ENCODE measurements around the gene AOX1.
"Not testable (repeated sequence)": the region's sequence is repeated elsewhere in the genome, so short reads cannot be mapped to it uniquely, and the experiment has no call there.

AOX1 gene

DNA sequence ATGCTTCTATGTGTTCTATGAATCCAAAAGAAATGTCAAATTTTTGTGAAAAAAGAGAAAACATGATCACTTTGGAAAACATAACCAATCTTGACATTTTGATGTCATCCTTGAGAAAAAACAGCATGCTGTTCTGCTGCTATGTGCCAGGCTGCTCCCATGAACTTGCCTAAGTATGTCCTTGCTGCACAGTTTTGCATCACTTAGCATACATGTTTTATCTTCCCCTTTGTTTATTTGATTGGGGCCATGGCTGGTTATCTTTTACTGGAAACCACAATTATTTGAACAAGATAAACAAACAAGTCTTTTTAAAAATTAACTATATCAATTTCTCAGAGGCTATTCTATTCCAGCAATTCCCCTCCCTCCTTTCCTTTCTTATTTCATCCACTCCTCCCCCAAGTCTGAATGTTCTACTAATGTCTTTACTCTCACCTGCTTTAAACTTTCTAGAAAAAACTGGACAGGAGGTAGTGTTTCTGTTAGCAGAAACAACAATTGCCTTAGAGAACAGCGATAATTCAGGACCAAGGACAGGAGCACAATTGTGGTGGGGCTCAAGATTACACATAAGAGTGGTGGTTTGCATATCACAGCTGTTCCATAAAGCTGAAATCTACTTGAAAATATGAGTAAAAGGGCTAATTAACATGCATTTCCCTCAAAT lies 6.7 kb downstream of the AOX1 start:
- H3K4me3 Mint-ChIP-seq: no peak overlapping the region
- DNase-seq: no peak
- H3K4me1 Mint-ChIP-seq (ENCODE audit: low read depth): no peaks in the 10 kb centered on the region
- H3K27me3 Mint-ChIP-seq: peaks cover 25% of the 10 kb centered on the region
- H3K27ac Mint-ChIP-seq: no peak overlapping the region
- H3K9me3 Mint-ChIP-seq: no peaks in the 10 kb centered on the region
- H3K36me3 Mint-ChIP-seq (ENCODE audit: low read depth): no peaks in the 10 kb centered on the region

DNA sequence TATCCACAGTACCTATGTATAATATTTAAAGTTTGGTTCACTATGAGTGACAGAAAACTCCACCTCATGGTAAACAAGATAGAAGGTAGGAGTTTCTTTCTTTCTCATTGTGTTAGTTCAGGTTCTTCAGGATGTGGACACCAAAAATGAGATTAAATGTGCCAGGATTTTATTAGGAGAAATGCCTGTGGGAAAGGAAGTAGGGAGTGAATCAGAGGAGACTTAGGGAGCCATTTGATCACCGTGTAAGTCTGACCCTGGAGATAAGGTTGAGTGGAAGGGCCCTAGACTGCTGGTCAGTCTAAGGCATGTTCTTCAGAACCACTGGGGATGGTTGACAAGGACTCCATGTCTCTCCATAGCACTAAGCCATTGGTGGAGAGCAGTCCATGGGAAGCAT lies 8.1 kb downstream of the AOX1 start:
- H3K27me3 Mint-ChIP-seq: peaks cover 27% of the 10 kb centered on the region
- H3K4me1 Mint-ChIP-seq (ENCODE audit: low read depth): no peaks in the 10 kb centered on the region
- no peak for DNase-seq
- H3K36me3 Mint-ChIP-seq (ENCODE audit: low read depth): no peaks in the 10 kb centered on the region
- H3K9me3 Mint-ChIP-seq: no peaks in the 10 kb centered on the region
- no peak overlapping the region for H3K27ac Mint-ChIP-seq
- H3K4me3 Mint-ChIP-seq: no peak overlapping the region

DNA sequence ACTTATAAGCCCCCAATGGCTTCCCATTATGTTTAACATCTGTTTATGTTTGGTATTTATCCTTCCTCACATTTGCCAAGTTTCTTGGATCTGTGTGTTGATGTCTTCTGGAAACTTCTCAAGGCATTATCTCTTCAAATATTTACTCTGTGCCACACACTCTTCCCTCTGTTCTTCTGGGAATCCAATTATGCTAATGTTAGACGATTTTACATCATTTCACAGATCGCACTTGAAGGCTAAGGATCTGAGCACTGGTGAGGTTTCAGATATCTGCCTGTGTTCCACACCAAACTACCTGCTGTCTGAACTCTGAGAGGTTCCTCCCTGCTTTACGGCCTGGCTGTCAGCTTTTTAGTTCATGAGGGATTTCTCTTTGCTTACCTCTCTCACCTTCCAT lies 10.1 kb downstream of the AOX1 start:
- H3K36me3 Mint-ChIP-seq (ENCODE audit: low read depth): no peaks in the 10 kb centered on the region
- peaks cover 21% of the 10 kb centered on the region for H3K27me3 Mint-ChIP-seq
- no peak overlapping the region for H3K27ac Mint-ChIP-seq
- no peak for DNase-seq
- H3K4me3 Mint-ChIP-seq: no peak overlapping the region
- no peaks in the 10 kb centered on the region for H3K9me3 Mint-ChIP-seq
- H3K4me1 Mint-ChIP-seq (ENCODE audit: low read depth): no peaks in the 10 kb centered on the region

DNA sequence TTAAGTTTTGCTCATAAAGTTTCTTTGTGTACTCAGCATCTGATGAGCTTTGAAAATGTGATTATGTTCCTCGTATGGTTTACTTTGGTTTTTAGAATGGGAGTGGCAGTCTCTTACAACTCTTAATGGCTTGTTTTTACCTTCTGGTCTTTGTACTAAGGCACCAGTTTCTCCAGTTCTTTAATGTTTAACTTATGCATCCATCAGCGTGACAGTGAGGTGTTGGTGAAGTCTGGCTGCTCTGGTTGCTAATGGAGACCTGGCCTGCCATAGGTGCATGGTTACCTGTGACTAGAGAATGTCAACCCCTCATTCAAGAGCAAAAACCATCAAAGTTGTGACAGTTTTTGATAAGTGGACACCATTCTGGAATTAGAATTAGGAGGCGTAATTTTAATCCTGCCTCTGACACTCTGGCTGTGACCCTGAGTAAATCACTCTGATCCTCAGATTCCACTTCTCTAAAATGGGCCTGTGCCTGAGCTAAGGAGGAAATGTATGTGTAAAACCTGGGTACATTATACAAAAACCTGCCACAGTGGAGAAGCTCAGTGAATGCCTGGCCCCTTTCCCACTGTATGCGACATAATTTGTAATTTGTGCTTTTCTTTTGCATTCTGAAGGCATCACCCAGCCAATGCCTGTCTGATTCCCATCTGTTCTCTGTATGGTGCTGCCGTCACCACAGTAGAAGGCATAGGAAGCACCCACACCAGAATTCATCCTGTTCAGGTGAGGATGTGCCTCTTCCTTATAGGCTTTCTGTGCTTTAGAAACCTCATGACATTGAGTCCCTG lies 11.2 kb downstream of the AOX1 start:
- peaks cover 14% of the 10 kb centered on the region for H3K27me3 Mint-ChIP-seq
- H3K4me1 Mint-ChIP-seq (ENCODE audit: low read depth): no peaks in the 10 kb centered on the region
- H3K4me3 Mint-ChIP-seq: no peak overlapping the region
- H3K9me3 Mint-ChIP-seq: no peaks in the 10 kb centered on the region
- no peak for DNase-seq
- H3K36me3 Mint-ChIP-seq (ENCODE audit: low read depth): no peaks in the 10 kb centered on the region
- H3K27ac Mint-ChIP-seq: no peak overlapping the region

DNA sequence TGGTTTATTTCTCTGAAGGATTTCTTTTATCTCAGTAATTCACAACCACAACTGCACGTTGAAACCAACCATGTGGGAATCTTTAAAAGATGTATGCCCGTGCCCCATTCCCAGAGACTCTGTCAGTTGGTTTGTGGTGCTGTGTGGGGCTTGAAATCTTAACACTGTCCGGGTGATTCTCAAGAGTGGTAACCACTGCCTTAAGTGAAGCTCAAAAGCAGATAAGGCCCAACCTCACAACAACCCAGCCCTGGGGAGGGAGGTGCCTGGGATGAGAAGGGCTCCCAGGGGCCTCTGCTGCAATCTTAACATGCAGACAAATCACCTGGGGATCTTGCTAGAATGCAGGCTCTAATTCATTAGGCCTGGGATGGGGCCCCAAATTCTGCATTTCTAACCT lies 13.4 kb downstream of the AOX1 start:
- H3K27ac Mint-ChIP-seq: no peak overlapping the region
- no peaks in the 10 kb centered on the region for H3K4me1 Mint-ChIP-seq (ENCODE audit: low read depth)
- no peaks in the 10 kb centered on the region for H3K36me3 Mint-ChIP-seq (ENCODE audit: low read depth)
- no peak overlapping the region for H3K4me3 Mint-ChIP-seq
- H3K27me3 Mint-ChIP-seq: peaks cover 6% of the 10 kb centered on the region
- no peak for DNase-seq
- H3K9me3 Mint-ChIP-seq: no peaks in the 10 kb centered on the region

DNA sequence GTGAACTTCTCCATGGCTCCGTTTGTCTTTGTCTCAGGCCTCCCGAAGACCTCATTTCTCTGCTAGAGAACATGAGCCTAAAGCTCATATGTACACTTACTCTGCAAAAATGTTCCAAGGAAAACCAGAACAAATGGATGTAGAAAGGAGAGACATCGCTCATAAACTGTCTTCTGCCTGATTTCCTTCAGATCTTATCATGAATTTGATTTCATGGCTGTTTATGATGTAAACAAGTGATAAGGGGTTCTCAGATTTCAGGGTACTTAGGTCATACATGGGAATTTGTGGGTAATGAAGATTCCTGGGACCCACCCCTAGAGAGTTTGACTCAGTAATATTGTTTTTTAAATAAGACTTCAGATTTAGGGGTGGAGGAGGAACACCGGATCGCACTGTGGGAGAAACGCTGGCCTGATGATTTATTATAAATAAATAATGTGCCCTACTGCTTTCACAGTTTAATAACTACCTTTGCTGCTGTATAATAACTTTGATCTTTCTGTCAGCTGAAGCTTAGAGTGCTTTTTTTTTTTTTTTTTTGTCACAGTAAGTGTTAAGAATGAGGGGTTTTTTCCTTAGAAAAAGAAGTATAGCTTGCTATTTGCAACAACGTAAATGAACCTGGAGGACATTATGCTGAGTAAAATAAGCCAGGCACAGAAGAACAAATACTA lies 14.9 kb downstream of the AOX1 start:
- Mint-ChIP-seq H3K4me1 (ENCODE audit: low read depth) (no peaks in the 10 kb centered on the region), H3K4me3 (no peak overlapping the region), H3K27ac (no peak overlapping the region), H3K36me3 (ENCODE audit: low read depth) (no peaks in the 10 kb centered on the region), H3K9me3 (no peaks in the 10 kb centered on the region), H3K27me3 (peaks cover 2% of the 10 kb centered on the region)
- DNase-seq: no peak

DNA sequence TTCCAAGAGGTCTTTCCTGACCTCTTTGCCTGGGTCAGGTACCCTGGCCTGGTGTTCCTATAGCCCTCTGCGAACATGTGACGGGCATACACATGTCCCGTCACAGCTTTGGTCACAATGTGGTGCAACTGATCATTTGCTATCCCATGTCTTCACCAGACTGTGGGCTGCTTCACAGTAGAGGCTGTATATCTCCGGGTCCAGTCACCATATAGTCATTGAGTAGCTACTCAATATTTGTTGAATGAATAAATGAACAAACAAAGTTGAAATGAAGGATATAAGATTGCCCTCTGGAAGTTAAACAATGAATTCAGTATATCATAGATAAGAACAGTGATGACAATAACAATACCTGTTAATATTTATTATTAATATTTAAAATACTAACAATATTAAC lies 16.8 kb downstream of the AOX1 start:
- Mint-ChIP-seq H3K9me3 (no peaks in the 10 kb centered on the region), H3K4me3 (no peak overlapping the region), H3K27ac (no peak overlapping the region), H3K27me3 (peaks cover 11% of the 10 kb centered on the region), H3K4me1 (ENCODE audit: low read depth) (no peaks in the 10 kb centered on the region), H3K36me3 (ENCODE audit: low read depth) (no peaks in the 10 kb centered on the region)
- DNase-seq: no peak

DNA sequence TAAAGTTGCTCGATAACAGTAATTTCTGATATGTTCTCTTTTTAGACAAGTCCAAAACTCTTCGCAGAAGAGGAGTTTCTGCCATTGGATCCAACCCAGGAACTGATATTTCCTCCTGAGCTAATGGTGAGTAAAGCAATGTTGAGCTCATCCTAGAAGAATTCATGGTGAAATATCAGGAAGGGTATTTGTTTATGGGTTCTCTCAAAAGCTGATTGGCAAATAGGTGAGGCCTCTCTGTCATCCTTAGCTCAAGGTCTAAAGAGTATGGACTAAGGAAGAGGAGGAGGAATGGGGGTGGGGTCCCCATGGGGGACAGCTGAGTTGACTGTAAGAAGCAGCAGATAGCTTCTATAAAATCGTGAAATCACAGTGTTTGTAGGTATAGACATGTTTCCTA lies 18.2 kb downstream of the AOX1 start:
- no peaks in the 10 kb centered on the region for H3K36me3 Mint-ChIP-seq (ENCODE audit: low read depth)
- H3K27me3 Mint-ChIP-seq: peaks cover 18% of the 10 kb centered on the region
- H3K4me1 Mint-ChIP-seq (ENCODE audit: low read depth): no peaks in the 10 kb centered on the region
- no peaks in the 10 kb centered on the region for H3K9me3 Mint-ChIP-seq
- no peak overlapping the region for H3K4me3 Mint-ChIP-seq
- no peak overlapping the region for H3K27ac Mint-ChIP-seq
- no peak for DNase-seq

DNA sequence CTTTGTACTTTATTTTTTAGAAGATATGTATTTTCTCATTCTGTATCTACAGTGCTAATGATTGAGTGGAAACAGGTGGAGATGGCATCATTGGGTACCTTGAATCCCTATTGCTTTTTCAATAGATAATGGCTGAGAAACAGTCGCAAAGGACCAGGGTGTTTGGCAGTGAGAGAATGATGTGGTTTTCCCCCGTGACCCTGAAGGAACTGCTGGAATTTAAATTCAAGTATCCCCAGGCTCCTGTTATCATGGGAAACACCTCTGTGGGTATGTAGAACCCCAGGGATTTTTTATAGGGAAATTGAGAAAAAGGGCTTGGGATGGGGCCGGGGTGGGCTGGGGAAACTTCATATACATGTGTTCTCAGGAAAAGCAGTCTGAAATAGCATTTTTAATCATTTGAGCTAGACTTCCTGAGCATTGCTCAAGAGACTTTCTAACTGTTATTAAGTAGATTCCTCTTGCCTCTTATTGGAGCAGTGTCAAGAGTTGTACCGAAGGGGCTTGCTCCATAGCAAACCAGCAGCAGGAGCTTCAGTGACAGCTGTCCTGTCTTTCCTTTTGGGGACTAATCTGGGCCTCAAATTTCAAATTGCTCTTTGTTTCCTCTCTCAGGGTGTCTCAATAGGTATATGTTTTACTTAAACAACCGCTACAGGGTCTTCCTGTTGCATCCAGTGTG lies 18.9 kb downstream of the AOX1 start:
- DNase-seq: no peak
- Mint-ChIP-seq H3K4me3 (no peak overlapping the region), H3K9me3 (no peaks in the 10 kb centered on the region), H3K27ac (no peak overlapping the region), H3K36me3 (ENCODE audit: low read depth) (no peaks in the 10 kb centered on the region), H3K4me1 (ENCODE audit: low read depth) (no peaks in the 10 kb centered on the region), H3K27me3 (peaks cover 21% of the 10 kb centered on the region)

DNA sequence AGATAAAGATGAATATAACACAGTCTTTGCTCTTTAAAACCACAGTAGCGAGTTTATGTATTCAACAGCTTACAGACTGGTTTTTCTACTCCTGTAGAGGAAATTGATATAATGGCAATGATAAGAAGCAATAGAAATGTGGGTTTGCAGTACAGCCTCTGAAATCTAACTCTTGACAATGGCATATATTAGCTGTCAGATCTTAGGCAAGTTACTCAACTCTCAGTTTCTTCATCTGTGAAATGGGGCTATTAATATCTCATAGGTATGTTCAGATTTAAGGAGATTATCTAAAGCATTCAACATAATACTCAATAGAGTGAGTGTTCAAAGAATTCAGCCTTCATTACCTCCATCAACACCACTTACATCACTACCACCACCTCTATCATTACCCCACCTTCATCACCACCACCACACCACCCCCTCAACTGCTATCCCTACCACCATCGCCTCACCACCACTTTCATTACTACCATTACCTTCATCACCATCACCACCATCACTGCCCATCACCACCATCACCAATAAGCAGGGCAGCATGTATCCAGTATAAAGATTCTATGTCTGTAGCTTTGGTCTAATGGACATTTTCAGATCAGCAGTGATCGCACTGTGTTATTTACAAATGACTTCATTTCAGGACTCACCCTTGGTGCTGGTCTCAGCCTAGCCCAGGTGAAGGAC lies 22.7 kb downstream of the AOX1 start:
- Mint-ChIP-seq H3K4me3 (no peak overlapping the region), H3K27ac (no peak overlapping the region), H3K36me3 (ENCODE audit: low read depth) (no peaks in the 10 kb centered on the region), H3K9me3 (no peaks in the 10 kb centered on the region), H3K4me1 (ENCODE audit: low read depth) (peaks cover 1% of the 10 kb centered on the region), H3K27me3 (peaks cover 33% of the 10 kb centered on the region)
- no peak for DNase-seq

DNA sequence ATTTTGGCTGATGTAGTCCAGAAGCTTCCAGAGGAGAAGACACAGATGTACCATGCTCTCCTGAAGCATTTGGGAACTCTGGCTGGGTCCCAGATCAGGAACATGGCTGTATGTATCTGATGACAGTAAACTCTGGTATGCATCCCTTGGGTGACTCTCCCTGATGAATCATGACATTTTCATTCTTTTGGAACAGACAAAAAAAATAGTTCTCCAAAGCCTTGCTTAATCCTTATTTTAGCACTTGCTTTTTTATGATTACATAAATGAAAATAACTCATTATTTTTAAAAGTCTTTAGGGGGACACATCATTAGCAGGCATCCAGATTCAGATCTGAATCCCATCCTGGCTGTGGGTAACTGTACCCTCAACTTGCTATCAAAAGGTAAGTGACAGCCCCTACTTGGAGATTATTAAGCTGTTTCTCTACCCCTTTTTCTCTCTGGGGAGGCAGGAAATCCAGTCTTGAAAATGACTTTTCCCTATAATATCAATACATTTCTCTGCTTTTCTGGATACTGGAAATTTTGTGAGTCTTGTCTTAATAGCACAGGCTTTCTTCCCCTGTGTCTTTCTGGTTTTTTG lies 23.3 kb downstream of the AOX1 start:
- Mint-ChIP-seq H3K27me3 (peaks cover 38% of the 10 kb centered on the region), H3K9me3 (no peaks in the 10 kb centered on the region), H3K4me3 (no peak overlapping the region), H3K4me1 (ENCODE audit: low read depth) (peaks cover 1% of the 10 kb centered on the region), H3K27ac (no peak overlapping the region), H3K36me3 (ENCODE audit: low read depth) (no peaks in the 10 kb centered on the region)
- no peak for DNase-seq

DNA sequence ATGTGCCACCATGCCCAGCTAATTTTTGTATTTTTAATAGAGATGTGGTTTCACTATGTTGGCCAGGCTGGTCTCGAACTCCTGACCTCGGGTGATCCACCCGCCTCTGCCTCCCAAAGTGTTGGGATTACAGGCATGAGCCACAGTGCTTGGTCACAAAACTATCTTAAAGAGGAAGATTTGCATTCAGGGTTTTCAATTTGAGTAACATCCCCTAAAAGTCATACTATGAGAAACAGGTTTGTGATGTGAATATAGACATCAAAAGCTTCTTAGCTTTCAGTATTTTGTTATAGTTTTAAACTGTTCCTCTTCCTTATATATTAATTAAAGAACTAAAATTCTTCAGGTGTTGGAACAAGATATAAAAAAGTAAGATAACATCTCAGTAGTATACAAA lies 24.4 kb downstream of the AOX1 start:
- H3K4me3 Mint-ChIP-seq; H3K36me3 Mint-ChIP-seq (ENCODE audit: low read depth); H3K9me3 Mint-ChIP-seq; DNase-seq; H3K4me1 Mint-ChIP-seq (ENCODE audit: low read depth); H3K27ac Mint-ChIP-seq: not testable (repeated sequence)
- H3K27me3 Mint-ChIP-seq: peaks cover 43% of the 10 kb centered on the region

DNA sequence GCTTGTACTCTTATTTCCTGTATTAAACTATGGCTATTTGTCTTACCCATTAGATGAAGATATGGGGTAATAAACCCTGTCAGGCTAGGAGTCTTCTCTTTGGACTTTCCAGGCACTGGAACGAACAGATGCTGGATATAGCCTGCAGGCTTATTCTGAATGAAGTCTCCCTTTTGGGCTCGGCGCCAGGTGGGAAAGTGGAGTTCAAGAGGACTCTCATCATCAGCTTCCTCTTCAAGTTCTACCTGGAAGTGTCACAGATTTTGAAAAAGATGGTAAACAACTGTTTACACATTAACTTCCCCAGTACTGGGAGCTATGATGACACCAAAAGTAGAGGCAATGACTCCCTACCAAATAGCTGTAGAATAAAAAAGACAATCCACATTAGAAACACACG lies 27.9 kb downstream of the AOX1 start:
- Mint-ChIP-seq H3K4me1 (ENCODE audit: low read depth) (peaks cover 14% of the 10 kb centered on the region), H3K4me3 (no peak overlapping the region), H3K27me3 (peaks cover 39% of the 10 kb centered on the region), H3K9me3 (no peaks in the 10 kb centered on the region), H3K27ac (no peak overlapping the region), H3K36me3 (ENCODE audit: low read depth) (no peaks in the 10 kb centered on the region)
- no peak for DNase-seq

DNA sequence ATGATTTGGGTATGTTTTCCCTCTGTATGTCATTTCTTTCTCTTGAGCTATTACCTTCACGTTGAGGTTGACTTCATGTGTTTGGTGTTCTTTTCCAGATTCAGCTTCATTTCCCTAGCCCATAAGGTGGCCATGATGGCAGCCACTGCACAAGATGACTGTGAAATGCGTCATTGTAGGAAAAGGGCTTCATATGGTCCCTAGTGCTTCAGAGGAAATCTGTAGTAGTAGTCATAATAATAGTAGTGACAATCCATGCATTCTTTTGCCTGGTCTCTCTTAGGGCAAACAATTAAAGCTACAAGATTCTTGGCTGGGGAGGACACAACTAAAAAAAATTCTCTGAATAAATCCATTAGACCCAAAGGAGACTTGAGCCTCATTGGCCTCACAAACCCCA lies 28.4 kb downstream of the AOX1 start:
- H3K4me3 Mint-ChIP-seq: no peak overlapping the region
- H3K4me1 Mint-ChIP-seq (ENCODE audit: low read depth): peaks cover 15% of the 10 kb centered on the region
- H3K9me3 Mint-ChIP-seq: no peaks in the 10 kb centered on the region
- no peak for DNase-seq
- H3K36me3 Mint-ChIP-seq (ENCODE audit: low read depth): no peaks in the 10 kb centered on the region
- peaks cover 37% of the 10 kb centered on the region for H3K27me3 Mint-ChIP-seq
- H3K27ac Mint-ChIP-seq: no peak overlapping the region

All from activated T-cell treated with anti-CD3 and anti-CD28 coated beads, Interleukin-2, amount 50 U/mL, for 24 hours (primary cell).